ENCODE data around the gene SPNS3. TPM values are rescaled to one million over a fixed set of nuclear protein-coding genes. Genes with fewer than 3 reads are reported as not detected.

Gene SPNS3
- total RNA-seq, 3 donors from 2014 or later (not counting 1 experiment from before 2014, with no cell fraction given): 1.2 to 2.1 (median 1.9) TPM

- no peak overlapping the region for H3K27ac Mint-ChIP-seq
- no peak overlapping the region for H3K4me3 ChIP-seq (ENCODE audit: low read length)
- H3K36me3 Mint-ChIP-seq: no peaks in the 10 kb centered on the region
- no peaks in the 10 kb centered on the region for H3K27me3 ChIP-seq (ENCODE audit: control insufficient read depth, insufficient read depth, low read length)
- no peak overlapping the region for H3K27ac ChIP-seq (ENCODE audit: low read length)
- no peak for ATAC-seq
- TF ChIP-seq CTCF (IDR thresholded peaks at IDR 0.05): no peak
- no peak for DNase-seq
- no peak overlapping the region for H3K4me3 Mint-ChIP-seq
- no peaks in the 10 kb centered on the region for H3K27me3 Mint-ChIP-seq (ENCODE audit: low read depth in 2 of 2)
- H3K4me1 Mint-ChIP-seq: peaks cover 1 to 13% of the 10 kb centered on the region in 2 donors
- H3K9me3 Mint-ChIP-seq: no peaks in the 10 kb centered on the region
- 86% methylated on average over 11 of the region's 11 CpGs for WGBS (ENCODE audit: insufficient coverage)
- peaks cover 13% of the 10 kb centered on the region for H3K4me1 ChIP-seq (ENCODE audit: control insufficient read depth, insufficient read depth, low read length)
- H3K36me3 ChIP-seq (ENCODE audit: control insufficient read depth, insufficient read depth, low read length): no peaks in the 10 kb centered on the region
- intact Hi-C loops (cut with micrococcal nuclease): no loop called here
- no peaks in the 10 kb centered on the region for H3K9me3 ChIP-seq (ENCODE audit: control insufficient read depth, insufficient read depth, low read length)
These were observed 81.0 kb downstream of the SPNS3 start for GRCh38 chr17:4514779-4515178.

DNA sequence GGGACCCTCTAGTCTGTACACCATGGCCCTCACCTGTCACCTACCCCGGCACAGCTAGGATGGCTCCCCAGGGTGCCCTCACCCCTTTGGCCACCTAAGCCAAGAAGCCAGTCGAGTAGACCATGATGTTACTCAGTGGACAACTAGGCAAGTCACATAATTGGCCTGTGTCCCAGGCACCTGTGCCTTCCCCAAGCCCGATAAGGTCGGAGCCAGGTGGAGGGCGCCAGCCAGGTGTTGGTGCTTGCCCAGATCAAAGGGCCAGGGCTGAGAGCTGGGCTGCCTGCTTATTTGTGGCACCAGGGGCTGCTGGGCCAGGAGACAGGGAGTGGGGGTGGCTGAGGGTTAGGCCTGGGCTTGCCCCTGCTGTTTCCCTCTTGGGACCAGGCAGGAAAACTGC, 81.8 kb downstream of the SPNS3 start:
- no peak overlapping the region for H3K27ac ChIP-seq (ENCODE audit: low read length)

DNA sequence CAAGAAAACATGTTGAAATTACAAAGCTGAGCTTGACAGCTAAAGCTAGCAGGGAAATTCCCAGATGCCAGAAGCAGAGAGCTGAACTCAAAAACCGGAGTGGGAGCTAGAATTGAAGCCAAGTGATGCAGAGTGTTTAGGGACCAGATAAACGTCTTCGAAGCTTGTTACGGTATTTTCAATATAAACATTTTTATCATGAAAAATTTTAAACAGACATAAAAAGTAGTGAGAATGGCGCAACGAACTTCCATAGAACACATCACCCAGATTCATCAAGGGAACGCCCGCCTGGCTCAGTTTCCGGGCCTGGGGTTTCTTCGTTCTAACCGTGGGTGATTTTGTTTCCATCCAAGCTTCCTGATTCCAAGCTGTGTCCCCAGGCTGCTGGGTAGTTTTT, 83.0 kb downstream of the SPNS3 start:
- Mint-ChIP-seq H3K9me3 (no peaks in the 10 kb centered on the region), H3K27ac (no peak overlapping the region), H3K4me1 (no peaks in the 10 kb centered on the region), H3K4me3 (no peak overlapping the region), H3K36me3 (no peaks in the 10 kb centered on the region), H3K27me3 (ENCODE audit: low read depth in 2 of 2) (no peaks in the 10 kb centered on the region)
- no peak for ATAC-seq
- H3K4me3 ChIP-seq (ENCODE audit: low read length): no peak overlapping the region
- TF ChIP-seq CTCF (IDR thresholded peaks at IDR 0.05): no peak
- H3K9me3 ChIP-seq (ENCODE audit: control insufficient read depth, insufficient read depth, low read length): no peaks in the 10 kb centered on the region
- no peak for DNase-seq
- H3K27me3 ChIP-seq (ENCODE audit: control insufficient read depth, insufficient read depth, low read length): no peaks in the 10 kb centered on the region
- intact Hi-C loops (cut with micrococcal nuclease): no loop called here
- H3K27ac ChIP-seq (ENCODE audit: low read length): no peak overlapping the region
- no peaks in the 10 kb centered on the region for H3K36me3 ChIP-seq (ENCODE audit: control insufficient read depth, insufficient read depth, low read length)
- H3K4me1 ChIP-seq (ENCODE audit: control insufficient read depth, insufficient read depth, low read length): no peaks in the 10 kb centered on the region
- WGBS (ENCODE audit: insufficient coverage): 92% methylated on average over 9 of the region's 11 CpGs

More for the DNA sequence above, 81.8 kb downstream of the SPNS3 start:
- Mint-ChIP-seq H3K36me3 (no peaks in the 10 kb centered on the region), H3K4me3 (no peak overlapping the region), H3K9me3 (no peaks in the 10 kb centered on the region), H3K27me3 (ENCODE audit: low read depth in 2 of 2) (no peaks in the 10 kb centered on the region), H3K27ac (no peak overlapping the region), H3K4me1 (peaks cover 0 to 9% of the 10 kb centered on the region in 2 donors)
- H3K4me3 ChIP-seq (ENCODE audit: low read length): no peak overlapping the region
- no peak for DNase-seq
- intact Hi-C loops (cut with micrococcal nuclease): no loop called here
- H3K9me3 ChIP-seq (ENCODE audit: control insufficient read depth, insufficient read depth, low read length): no peaks in the 10 kb centered on the region
- H3K36me3 ChIP-seq (ENCODE audit: control insufficient read depth, insufficient read depth, low read length): no peaks in the 10 kb centered on the region
- ATAC-seq: no peak
- H3K27me3 ChIP-seq (ENCODE audit: control insufficient read depth, insufficient read depth, low read length): no peaks in the 10 kb centered on the region
- H3K4me1 ChIP-seq (ENCODE audit: control insufficient read depth, insufficient read depth, low read length): peaks cover 6% of the 10 kb centered on the region
- TF ChIP-seq CTCF (IDR thresholded peaks at IDR 0.05): no peak
- WGBS (ENCODE audit: insufficient coverage): 90% methylated on average over 5 of the region's 5 CpGs

DNA sequence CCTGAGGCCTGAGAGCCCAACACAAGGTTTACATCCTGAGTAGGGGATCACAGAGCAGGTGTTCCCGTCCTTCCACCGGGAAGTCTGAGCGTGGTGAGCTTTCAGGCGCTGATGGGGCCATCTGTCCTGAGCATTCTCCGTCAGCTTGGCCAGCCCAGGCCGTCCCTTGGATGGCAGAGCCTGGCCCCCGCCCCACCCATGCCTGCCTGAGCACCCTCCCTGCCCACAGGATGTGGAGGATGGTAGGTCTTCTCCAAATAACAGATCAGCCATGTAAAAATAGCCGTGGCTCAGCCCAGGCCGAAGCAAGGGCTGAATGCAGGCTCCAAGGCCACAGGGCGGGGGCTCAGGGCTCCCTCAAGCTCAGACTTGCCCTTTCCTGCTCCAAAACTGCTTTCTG, 85.2 kb downstream of the SPNS3 start:
- no peaks in the 10 kb centered on the region for H3K9me3 Mint-ChIP-seq
- no peaks in the 10 kb centered on the region for H3K36me3 ChIP-seq (ENCODE audit: control insufficient read depth, insufficient read depth, low read length)
- no peak overlapping the region for H3K4me3 Mint-ChIP-seq
- intact Hi-C loops (cut with micrococcal nuclease): no loop called here
- no peaks in the 10 kb centered on the region for H3K4me1 Mint-ChIP-seq
- H3K27me3 Mint-ChIP-seq (ENCODE audit: low read depth in 2 of 2): no peaks in the 10 kb centered on the region
- no peak for DNase-seq
- no peaks in the 10 kb centered on the region for H3K36me3 Mint-ChIP-seq
- no peak for ATAC-seq
- no peak overlapping the region for H3K27ac ChIP-seq (ENCODE audit: low read length)
- H3K27ac Mint-ChIP-seq: no peak overlapping the region
- 77% methylated on average over 10 of the region's 10 CpGs for WGBS (ENCODE audit: insufficient coverage)
- TF ChIP-seq CTCF (IDR thresholded peaks at IDR 0.05): no peak
- no peak overlapping the region for H3K4me3 ChIP-seq (ENCODE audit: low read length)
- H3K4me1 ChIP-seq (ENCODE audit: control insufficient read depth, insufficient read depth, low read length): no peaks in the 10 kb centered on the region
- H3K27me3 ChIP-seq (ENCODE audit: control insufficient read depth, insufficient read depth, low read length): no peaks in the 10 kb centered on the region
- no peaks in the 10 kb centered on the region for H3K9me3 ChIP-seq (ENCODE audit: control insufficient read depth, insufficient read depth, low read length)

Data from natural killer cell (primary cell).